ENCODE measurements around the gene HIC1.

GRCh38 chr17:2062571-2063183 lies 7.8 kb downstream of the HIC1 start:
- TF ChIP-seq CTCF (IDR thresholded peaks at IDR 0.05) (no peak), POLR2AphosphoS5 (IDR thresholded peaks at IDR 0.05) (no peak), EP300 (IDR thresholded peaks at IDR 0.05) (no peak), POLR2A (IDR thresholded peaks at IDR 0.05) (no peak)

Measured in stomach (tissue), 4 donors.